Ishikawa (cell line): ENCODE measurements around the gene SLC6A19.

ENCODE experiments used
- CEBPB ChIP-seq: IDR thresholded peaks from 2 replicates; pipeline ENCODE4 v1.6.1; 2012
- CREB1 ChIP-seq: IDR thresholded peaks from 2 replicates; pipeline ENCODE4 v1.6.1; 2012; ENCODE audit warnings: low read depth
- EGR1 ChIP-seq: IDR thresholded peaks from 2 replicates; pipeline ENCODE4 v1.6.1; 2012
- EP300 ChIP-seq: IDR thresholded peaks from 2 replicates; pipeline ENCODE4 v1.6.1; 2012; ENCODE audit warnings: borderline replicate concordance
- FOXM1 ChIP-seq: IDR thresholded peaks from 2 replicates; pipeline ENCODE4 v1.6.1; 2012; ENCODE audit warnings: low read depth, borderline replicate concordance
- NFIC ChIP-seq: IDR thresholded peaks from 2 replicates; pipeline ENCODE4 v1.6.1; 2012
- RAD21 ChIP-seq: IDR thresholded peaks from 2 replicates; pipeline ENCODE4 v1.6.1; 2012; ENCODE audit warnings: low read depth
- REST ChIP-seq: IDR thresholded peaks from 2 replicates; pipeline ENCODE4 v1.6.1; 2012; ENCODE audit warnings: low read depth, mild to moderate bottlenecking
- TAF1 ChIP-seq: IDR thresholded peaks from 2 replicates; pipeline ENCODE4 v1.6.1; 2012; ENCODE audit warnings: low read depth, mild to moderate bottlenecking
- TCF12 ChIP-seq: IDR thresholded peaks from 2 replicates; pipeline ENCODE4 v1.6.1; 2012; ENCODE audit warnings: low read depth
- TEAD4 ChIP-seq: IDR thresholded peaks from 2 replicates; pipeline ENCODE4 v1.6.1; 2012
- YY1 ChIP-seq: IDR thresholded peaks from 2 replicates; pipeline ENCODE4 v1.6.1; 2012; ENCODE audit warnings: low read depth
- ZBTB7A ChIP-seq: IDR thresholded peaks from 2 replicates; pipeline ENCODE4 v1.6.1; 2012; ENCODE audit warnings: low read depth
- TF ChIP-seq, protein P1 (sequence below): IDR thresholded peaks from 2 replicates; pipeline ENCODE4 v1.6.1; 2012
- TF ChIP-seq, protein P2 (sequence below): IDR thresholded peaks from 2 replicates; pipeline ENCODE4 v1.6.1; 2012

Gene SLC6A19

DNA sequence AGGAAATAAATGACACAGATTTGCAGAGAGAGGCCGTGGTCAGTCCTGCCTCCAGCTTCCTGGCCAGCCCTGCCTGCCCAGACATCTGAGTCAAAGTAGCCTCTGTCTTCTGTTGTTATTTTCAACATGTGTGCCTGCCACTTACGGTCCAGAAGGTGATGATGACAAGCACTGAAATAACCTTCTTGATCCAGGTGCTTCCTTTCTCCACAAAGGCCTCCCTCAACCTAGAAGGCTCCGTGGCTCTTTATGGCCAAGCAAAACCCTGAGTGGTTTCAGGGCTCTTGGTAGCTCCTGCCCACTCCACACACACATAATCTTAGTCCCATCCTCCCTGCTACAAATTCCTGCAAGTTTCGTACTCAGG is 34.1 kb upstream of the SLC6A19 start:
- TF ChIP-seq YY1 (no peak), CEBPB (no peak), TEAD4 (no peak), ZBTB7A (no peak), RAD21 (no peak), REST (no peak), EGR1 (no peak), FOXM1 (no peak), NFIC (no peak), CREB1 (no peak)
- TF ChIP-seq, protein P1, sequence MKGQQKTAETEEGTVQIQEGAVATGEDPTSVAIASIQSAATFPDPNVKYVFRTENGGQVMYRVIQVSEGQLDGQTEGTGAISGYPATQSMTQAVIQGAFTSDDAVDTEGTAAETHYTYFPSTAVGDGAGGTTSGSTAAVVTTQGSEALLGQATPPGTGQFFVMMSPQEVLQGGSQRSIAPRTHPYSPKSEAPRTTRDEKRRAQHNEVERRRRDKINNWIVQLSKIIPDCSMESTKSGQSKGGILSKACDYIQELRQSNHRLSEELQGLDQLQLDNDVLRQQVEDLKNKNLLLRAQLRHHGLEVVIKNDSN = no peak
- TF ChIP-seq, protein P2, sequence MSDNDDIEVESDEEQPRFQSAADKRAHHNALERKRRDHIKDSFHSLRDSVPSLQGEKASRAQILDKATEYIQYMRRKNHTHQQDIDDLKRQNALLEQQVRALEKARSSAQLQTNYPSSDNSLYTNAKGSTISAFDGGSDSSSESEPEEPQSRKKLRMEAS = no peak

GRCh38 chr5:1167728-1168709 is 33.4 kb upstream of the SLC6A19 start:
- TF ChIP-seq RAD21 = peak; percentile 96
- no peak for TF ChIP-seq TAF1

GRCh38 chr5:1168796-1169195 is 32.6 kb upstream of the SLC6A19 start:
- no peak for TF ChIP-seq CREB1
- TF ChIP-seq ZBTB7A = no peak
- TF ChIP-seq REST = no peak

GRCh38 chr5:1169211-1170115 is 31.9 kb upstream of the SLC6A19 start:
- TF ChIP-seq TEAD4 (no peak), EP300 (no peak), ZBTB7A (no peak)
- TF ChIP-seq, protein P2 = no peak

DNA sequence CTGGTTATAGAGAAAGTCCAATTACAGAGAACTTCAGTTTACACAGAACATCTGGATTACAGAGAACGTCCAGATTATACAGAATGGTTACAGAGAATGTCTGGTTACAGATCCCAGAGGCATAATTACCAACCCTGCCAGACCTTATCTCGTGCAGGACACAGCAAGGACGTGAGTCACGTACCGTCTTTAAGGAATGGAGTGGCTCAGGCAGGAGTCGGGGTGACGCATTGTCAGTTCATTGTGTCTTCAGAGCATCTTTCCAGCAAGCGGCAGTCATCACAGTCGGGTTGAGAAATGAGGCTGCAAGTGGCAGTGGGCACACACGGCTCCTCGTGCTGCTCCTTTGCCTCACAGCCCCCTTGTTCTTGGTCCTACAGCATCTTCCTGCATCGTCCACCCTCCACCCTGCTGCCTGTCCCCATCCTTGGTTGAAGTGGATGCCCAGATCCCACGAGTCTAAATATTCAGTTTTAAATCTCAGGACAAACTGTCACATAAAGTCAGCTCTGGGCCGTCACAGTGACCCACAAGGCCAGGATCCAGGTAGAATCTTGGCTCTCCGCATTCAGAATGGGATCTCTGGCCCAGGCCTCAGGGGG is 30.0 kb upstream of the SLC6A19 start:
- TF ChIP-seq, protein P2 = no peak
- TF ChIP-seq ZBTB7A (no peak), NFIC (no peak), EP300 (no peak), FOXM1 (no peak), TCF12 (no peak), REST (no peak), CEBPB (no peak), TEAD4 (no peak), EGR1 (no peak), RAD21 (no peak), YY1 (no peak), TAF1 (no peak), CREB1 (no peak)
- TF ChIP-seq, protein P1 = no peak
